ELF-1 (cell line): ENCODE results near the gene CDKN1C.

ENCODE experiments used
- DNase-seq: peaks from one replicate; pipeline ENCODE4 v3.0.0-alpha.2; 2016; ENCODE audit warnings: low read depth, low spot score

The CDKN1C gene

GRCh38 chr11:2885678-2886081 is at the start of gene CDKN1C:
Gene CDKN1C, minus strand, starts transcription at chr11:2885775. Its CDS starts 319 bp downstream, at chr11:2885456.
- peak; percentile 93 for DNase-seq

GRCh38 chr11:2934611-2935239 is 49.1 kb upstream of the CDKN1C start:
- no peak for DNase-seq

DNA sequence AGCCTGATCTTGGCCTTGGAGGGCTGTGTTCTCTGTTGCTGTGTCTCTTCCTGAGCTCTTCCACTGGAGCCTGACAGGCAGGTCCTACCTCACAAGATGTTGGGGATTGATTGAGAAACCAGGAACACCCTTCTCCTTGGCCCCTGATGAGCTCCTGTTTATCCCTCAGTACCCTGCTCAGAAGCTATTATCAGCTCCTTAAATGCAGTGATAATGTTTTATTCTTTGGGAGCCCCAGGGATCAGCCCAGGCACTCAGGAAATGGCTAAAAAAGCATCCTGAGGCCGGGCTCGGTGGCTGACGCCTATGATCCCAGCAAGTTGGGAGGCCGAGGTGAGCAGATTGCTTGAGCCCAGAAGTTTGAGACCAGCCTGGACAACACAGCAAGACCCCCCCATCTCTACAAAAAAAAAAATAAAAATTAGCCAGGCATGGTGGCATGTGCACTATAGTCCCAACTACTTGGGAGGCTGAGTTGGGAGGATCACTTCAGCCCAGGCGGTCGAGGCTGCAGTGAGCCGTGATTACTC is 48.5 kb upstream of the CDKN1C start:
- no peak for DNase-seq

- peak; percentile 78 for DNase-seq
These were observed 47.9 kb upstream of the CDKN1C start for GRCh38 chr11:2933375-2934020.

GRCh38 chr11:2932850-2933251 is 47.3 kb upstream of the CDKN1C start:
- DNase-seq: no peak

DNA sequence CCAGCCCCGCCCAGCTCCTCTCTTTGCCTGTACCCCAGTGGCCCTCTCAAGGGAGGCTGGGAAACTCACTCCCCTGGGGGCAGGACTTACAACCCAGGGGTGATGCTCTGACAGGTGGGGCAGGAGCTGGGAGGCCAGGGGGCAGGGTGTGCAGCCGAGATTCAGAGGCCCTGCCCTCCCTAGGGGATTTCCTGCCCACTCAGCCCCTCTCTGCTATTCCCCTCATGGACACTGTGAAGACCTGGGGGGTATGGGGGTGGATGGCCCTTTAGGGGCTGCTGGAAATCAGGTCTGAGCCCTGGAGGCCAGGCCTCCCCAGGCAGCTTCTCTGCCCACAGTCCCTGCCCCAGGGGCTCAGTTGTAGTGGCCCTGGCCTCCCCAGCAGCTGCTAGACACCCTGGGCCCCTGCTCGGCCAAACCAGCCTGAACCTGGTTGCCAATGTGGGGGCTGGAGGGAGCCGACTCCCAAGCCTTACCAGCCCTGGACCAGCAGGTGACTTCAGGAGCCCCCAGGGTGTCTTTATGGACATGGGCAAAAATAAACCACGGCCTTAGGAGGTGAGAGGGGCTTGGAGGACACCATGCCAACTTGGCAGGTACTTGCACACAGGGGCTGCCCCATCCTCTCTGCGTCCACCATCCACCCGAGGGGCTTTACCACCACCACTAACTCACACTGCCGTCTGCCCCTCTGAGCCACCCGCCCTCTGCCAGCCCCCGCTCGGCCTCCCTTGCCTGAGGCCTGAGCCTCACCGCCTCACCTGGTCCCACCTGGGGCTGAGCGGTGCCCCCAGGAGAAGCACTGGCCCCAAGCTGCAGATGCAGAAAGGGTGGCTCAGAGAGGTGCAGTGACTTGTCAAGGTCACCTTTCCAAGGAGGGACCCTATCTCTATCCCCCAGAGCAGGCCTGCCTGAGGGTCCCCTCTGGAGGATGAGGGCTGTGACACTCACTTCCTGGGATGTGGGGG is 46.5 kb upstream of the CDKN1C start:
- DNase-seq: no peak

GRCh38 chr11:2931420-2931746 is 45.8 kb upstream of the CDKN1C start:
- no peak for DNase-seq

DNA sequence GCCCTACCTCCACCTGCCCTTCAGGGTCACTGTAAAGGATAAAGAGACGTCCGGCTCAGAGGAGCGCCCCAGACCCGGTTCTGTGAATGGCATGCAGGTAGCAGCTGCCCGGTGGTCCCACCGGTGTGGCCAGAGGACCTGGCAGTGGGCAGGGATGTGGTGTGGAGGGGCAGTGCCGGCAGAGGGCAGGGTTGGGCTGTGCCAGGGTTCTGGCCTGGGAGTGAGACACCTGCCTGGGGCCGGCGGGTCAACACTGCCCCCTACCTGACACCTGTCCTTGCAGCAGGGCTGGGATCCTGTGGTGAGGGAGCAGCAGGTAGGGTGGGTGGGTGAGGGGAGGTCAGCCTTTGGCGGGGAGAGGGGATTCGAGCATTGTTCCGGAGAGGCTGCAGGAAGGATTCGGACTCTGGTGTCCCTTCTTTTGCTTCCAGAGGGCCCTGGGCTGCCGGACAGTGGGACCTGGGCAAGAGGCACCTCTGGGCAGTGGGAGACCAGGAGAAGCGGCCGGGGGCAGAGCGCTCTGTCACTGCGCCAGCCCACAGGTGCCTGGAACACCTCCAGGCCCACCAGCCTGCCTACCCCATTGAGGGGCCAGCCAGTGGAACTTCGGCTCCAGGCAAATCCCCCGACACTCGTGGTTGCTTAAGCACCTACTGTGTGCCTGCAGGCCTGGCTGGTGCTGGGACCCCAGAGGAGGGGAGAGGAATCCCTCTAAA is 45.3 kb upstream of the CDKN1C start:
- peak; percentile 92 for DNase-seq

- DNase-seq: peak; percentile 87
These were observed 44.6 kb upstream of the CDKN1C start for GRCh38 chr11:2929950-2930703.

- DNase-seq: no peak
These were observed 44.0 kb upstream of the CDKN1C start for GRCh38 chr11:2929531-2929949.

- no peak for DNase-seq
These were observed 43.3 kb upstream of the CDKN1C start, which contains the start of gene PHLDA2 for GRCh38 chr11:2928605-2929530. Gene PHLDA2, minus strand, starts transcription at chr11:2929420. Its CDS starts 56 bp downstream, at chr11:2929364.

DNA sequence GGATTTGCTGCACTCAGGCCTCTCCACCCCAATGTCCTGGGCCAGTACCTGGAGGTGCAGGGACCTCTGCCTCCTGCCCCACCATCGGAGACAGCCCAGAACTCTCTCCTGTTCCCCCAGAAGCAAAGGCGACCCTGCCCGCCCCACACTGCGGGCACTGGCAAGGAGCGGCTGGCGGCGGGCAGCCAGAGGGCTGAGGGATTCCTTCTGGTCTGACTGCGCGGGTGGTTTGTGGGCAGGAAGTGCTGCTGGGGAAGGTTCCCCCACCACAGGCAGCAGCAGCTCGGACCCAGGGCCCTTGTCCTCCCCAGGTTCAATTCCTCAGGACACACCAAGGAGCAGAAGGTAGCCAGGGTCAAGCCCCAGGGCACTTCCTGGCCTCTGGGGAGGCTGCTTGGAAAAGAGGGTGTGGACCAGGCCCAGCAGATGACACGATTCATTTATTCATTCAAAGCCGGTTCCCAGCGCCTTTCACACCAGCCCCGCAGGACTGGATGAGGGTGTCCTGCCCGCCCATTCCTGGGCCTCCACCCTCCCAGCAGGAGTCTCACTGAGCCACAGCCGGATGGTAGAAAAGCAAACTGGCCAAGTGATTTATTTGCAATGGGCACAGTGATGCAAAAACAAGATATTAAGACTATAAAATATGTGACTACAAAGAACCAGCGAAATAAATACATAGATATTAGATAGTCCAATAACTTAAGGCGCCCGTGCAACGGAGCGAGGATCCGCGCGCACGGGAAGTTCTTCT is 42.5 kb upstream of the CDKN1C start:
- DNase-seq: no peak

- no peak for DNase-seq
These were observed 41.7 kb upstream of the CDKN1C start for GRCh38 chr11:2927121-2927800.

DNA sequence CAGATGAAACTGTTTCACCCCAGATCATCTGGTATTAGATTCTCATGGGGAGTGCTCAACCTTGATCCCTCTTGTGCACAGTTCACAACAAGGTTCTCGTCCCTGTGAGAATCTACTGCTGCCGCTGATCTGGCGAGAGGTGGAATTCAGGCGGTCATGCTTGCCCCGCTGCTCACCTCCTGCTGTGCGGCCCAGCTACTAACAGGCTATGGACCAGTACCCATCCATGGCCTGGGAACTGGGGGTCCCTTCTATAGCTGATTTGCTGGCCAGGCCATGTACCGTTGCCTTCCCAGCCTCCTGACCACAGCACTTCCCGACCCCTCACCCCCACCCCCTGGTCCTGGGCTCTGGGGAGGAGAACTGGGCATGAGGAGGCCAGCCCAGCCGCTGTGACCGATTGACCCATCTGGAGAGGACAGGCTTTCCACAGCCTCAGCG is 41.1 kb upstream of the CDKN1C start:
- DNase-seq: no peak

DNA sequence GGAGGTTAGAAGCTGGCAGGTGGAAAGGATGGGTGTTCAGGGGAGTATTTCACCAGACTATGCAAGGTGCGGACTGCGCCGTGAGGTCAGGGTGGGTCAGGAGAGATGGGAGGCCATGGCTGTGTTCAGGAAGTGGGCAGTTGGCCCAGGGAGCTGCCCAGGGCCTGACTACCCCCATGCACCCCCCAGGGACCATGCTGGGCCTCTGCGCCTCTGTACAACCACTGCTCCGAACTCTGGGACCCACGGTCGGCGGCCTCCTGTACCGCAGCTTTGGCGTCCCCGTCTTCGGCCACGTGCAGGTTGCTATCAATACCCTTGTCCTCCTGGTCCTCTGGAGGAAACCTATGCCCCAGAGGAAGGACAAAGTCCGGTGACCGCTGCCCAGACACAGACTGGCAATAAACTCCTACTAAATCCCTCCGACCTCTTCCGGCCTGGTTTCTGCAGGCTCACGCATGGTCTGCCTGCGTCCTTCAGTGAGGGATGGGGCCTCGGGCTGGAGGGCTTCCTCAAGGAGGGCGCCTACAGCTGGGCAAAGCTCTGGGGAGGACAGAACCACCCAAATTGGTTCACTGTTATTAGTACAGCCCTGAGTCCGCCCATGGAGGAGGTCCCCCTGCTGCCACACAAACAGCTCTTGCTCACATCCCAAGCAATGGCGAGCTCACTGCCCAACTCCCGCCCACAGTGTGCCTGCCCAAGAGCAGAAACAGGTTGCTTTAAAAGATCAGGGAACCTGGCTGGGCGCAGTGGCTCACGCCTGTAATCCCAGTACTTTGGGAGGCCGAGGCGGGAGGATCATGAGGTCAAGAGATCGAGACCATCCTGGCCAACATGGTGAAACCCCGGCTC is 39.5 kb upstream of the CDKN1C start:
- DNase-seq: no peak

DNA sequence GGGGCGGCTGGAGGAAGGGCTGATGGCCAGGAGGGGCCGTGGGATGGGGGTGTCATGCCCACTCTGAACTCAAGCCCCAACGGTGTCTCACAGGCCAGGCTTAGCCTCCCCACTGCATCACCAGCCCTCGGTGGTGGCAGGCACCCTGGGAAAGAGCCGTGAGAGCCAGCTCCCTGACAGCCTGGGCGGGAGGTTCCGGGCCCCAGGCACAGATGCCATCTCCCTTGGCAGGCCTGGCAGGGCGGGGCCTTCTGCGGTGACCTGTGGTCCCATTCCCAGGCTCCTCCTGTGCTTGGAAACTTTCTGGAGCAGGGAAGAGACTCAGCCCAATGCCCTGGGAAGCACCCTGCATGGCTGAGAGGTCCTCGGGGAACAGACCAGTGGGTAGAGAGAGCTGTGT is 38.8 kb upstream of the CDKN1C start:
- no peak for DNase-seq
